Astrocyte of the spinal cord (primary cell): ENCODE results near the gene CAPN8.

Experiments
- DNase-seq: peaks from one replicate; pipeline ENCODE4 v3.0.0; 2011; ENCODE audit warnings: low read depth, low spot score
- H3K4me3 ChIP-seq: 2 replicates; pipeline ENCODE4 v1.5.1; 2011; ENCODE audit warnings: low read depth, mild to moderate bottlenecking, low read length, moderate library complexity
- in situ Hi-C: cut with HindIII; loops from 2 replicates; pipeline ENCODE4 v1.10.0; 2017; ENCODE audit warnings: low sequenced_read_pairs
- TF ChIP-seq, protein P1 (sequence below): IDR thresholded peaks from 2 replicates; pipeline ENCODE4 v1.5.1; 2012; ENCODE audit warnings: low read depth, mild to moderate bottlenecking, low read length, inconsistent platforms

Gene CAPN8

DNA sequence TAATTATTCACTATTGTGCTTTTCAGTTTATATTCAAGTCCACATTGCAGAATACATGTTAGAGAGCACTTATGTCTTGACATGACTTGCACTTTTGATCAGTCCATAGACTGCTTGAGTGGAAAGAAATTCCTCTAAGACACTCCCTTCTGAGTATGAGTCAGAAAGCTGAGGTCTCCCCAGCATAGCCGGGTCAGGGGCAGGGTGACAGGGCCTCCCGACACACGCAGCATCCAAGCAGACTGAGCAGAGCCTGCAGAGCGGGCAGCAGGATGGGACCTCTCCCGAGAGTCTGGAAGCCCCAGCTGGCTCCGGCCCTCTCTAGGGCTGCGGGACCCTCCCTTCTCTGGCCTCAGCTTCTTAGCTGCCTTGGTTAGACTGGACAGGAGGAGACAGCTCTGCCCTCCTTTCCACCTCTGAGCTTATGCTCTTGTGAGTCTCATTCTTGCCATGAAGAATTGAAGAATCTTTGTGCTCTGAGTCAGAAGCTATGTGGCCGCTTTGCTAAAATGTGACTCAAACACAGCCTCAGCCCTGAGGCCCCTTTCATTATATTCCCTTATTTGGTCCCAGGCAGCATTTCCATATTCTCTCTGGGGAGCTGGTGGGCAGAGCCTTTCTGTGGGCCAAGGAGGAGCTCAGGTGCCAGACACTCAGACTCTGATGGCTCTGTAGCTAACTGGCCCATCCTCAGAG, 35.6 kb upstream of the CAPN8 start:
- TF ChIP-seq, protein P1, sequence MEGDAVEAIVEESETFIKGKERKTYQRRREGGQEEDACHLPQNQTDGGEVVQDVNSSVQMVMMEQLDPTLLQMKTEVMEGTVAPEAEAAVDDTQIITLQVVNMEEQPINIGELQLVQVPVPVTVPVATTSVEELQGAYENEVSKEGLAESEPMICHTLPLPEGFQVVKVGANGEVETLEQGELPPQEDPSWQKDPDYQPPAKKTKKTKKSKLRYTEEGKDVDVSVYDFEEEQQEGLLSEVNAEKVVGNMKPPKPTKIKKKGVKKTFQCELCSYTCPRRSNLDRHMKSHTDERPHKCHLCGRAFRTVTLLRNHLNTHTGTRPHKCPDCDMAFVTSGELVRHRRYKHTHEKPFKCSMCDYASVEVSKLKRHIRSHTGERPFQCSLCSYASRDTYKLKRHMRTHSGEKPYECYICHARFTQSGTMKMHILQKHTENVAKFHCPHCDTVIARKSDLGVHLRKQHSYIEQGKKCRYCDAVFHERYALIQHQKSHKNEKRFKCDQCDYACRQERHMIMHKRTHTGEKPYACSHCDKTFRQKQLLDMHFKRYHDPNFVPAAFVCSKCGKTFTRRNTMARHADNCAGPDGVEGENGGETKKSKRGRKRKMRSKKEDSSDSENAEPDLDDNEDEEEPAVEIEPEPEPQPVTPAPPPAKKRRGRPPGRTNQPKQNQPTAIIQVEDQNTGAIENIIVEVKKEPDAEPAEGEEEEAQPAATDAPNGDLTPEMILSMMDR, result no peak
- in situ Hi-C loops, result no loop called here
- H3K4me3 ChIP-seq, result no peak overlapping the region
- peak; percentile 98 for DNase-seq

DNA sequence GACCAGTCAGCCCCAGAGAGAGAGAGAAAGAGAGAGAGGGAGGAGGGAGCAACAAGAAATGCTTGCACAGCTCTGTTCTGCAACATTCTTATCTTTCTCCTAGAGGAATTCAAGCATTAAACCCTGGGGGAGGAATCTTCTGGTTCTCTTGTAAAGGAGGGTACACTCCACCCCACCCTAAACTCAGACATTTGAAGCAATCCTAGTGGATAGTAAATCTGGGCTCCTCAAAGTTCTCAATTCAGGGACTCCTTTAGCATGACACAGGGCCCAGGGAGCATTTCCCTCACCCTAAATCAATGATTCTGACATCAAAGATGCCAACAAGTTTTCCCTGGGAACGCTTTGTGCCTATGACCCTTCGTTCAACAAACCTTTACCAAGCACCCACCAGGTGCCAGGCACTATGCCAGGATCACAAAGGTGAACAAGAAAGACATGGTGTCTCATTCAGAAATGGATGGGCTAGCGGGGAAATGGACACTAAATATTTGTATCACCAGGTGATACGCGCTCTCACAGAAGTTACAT, 35.0 kb upstream of the CAPN8 start:
- no peak overlapping the region for H3K4me3 ChIP-seq
- TF ChIP-seq, protein P1, result no peak
- in situ Hi-C loops, result no loop called here
- no peak for DNase-seq

DNA sequence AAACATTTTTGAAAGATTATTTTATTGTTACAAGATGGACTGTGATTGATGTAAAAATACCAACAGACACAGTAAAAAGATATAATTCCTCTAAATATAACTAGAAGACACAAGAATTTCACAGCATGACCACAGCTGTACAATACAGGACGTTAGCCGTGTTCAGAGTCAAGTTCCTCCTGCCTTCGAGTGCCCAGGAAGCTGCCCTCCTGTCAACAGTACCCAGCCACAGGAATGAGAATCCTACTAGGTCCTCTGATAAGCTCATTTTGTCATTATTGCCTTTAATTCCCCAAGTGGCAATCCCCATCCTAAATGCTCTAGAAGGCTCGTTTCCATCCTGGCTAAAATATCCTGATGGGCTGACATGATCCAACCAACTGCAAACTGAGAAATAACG, 30.4 kb upstream of the CAPN8 start:
- no peak overlapping the region for H3K4me3 ChIP-seq
- in situ Hi-C loops, result no loop called here
- TF ChIP-seq, protein P1, result no peak
- DNase-seq, result no peak

DNA sequence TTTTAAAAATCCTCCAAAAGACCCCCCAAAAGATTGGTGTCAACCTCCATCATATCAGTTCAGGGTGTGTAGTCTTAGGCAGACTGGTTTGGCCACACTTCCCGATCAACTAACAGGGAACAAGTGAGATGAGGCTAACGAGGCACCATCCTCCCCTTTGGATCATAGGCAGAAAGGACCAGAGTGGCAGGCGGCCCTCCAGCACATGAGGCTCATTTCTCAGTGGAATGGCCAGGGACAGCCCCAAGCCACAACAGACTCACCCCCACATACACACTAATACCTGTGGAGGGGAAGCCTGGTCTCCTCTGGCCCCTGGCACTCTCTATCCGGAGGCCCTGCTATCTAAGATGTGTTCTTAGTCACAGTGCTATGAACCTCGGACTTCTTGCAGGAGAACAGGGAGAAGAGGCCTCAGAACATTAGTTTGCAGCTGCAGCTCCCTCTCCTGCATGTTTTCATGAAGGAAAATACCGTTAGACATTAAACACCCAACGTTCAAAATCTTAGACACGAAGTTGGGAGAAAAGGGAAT, 29.6 kb upstream of the CAPN8 start:
- in situ Hi-C loops, result no loop called here
- TF ChIP-seq, protein P1, result no peak
- DNase-seq, result no peak
- H3K4me3 ChIP-seq, result no peak overlapping the region

DNA sequence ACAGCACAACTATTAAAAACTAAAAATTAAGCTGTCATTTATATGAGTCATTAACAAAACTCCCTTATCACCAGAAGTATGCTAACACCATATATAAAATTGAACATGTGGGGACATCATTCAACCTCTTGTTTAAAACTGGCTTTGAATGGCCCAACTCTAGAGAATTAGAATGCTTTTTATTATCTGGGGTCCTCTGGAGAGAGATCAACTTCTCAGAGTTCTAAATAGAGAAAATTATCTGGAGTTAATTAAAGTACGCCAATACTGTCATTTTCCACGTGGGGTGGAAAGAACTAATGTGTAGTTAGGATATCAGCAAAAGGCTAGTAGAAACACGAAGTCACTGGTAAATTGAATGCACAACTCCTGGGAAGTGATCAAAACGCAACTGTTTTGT, 25.6 kb upstream of the CAPN8 start:
- in situ Hi-C loops, result no loop called here
- no peak overlapping the region for H3K4me3 ChIP-seq
- DNase-seq, result no peak
- TF ChIP-seq, protein P1, result no peak

DNA sequence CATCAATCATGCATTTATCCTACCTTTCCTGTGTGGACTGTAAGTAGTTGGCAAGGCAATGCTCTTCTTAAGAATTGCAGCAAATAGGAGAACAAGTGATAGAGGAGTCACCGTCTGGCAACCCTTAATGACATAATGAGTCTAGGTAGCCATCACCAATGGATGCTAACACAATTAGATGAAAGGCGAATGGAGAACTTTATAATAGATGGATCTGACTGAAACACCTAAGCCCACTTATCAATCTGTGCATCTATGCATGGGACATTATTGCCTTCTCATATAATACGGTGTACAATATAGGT, 18.9 kb upstream of the CAPN8 start:
- in situ Hi-C loops, result no loop called here
- no peak for DNase-seq
- TF ChIP-seq, protein P1, result no peak
- H3K4me3 ChIP-seq, result no peak overlapping the region
